ENCODE measurements around the gene WDFY4.

DNA sequence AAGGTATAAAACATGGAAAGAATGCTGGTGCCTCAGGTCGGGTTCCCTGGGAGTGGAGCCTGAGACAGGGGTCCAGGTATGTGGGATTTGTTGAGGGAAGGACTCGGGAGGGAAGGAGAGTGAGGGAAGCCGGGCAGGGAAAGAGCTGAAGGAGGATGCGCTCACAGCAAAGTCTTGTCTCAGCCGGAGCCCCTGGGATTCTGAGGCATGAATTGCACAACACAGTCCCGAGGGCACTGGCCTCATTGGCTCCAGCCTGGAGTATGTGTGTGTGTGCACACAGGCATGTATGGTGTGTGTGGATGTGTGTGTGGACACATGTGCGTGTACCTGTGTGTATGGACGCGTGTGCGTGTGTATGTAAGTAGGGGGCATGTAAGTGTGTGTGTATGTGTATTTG, 87.4 kb downstream of the WDFY4 start:
- TF ChIP-seq POLR2A (IDR thresholded peaks at IDR 0.05; ENCODE audit: low read depth, low read length) (no peak), POLR2AphosphoS5 (IDR thresholded peaks at IDR 0.05; ENCODE audit: low read depth, low read length) (no peak), TAF1 (IDR thresholded peaks at IDR 0.05; ENCODE audit: low read depth, low read length) (no peak)

All from GM12891 (cell line).